ENCODE data around the gene GPS1.

Gene GPS1

GRCh38 chr17:82047914-82048570 lies 3.7 kb upstream of the GPS1 start:
- no peak for DNase-seq

- no peak for DNase-seq
Measured at GRCh38 chr17:82048571-82048971, 3.1 kb upstream of the GPS1 start.

- DNase-seq, result no peak
Measured at GRCh38 chr17:82049106-82049505, 2.6 kb upstream of the GPS1 start.

GRCh38 chr17:82049521-82049971 lies 2.2 kb upstream of the GPS1 start:
- DNase-seq, result no peak

GRCh38 chr17:82050152-82050760 lies 1.4 kb upstream of the GPS1 start:
- no peak for DNase-seq

GRCh38 chr17:82050761-82051641 lies 697 bp upstream of the GPS1 start:
- DNase-seq, result no peak

GRCh38 chr17:82052638-82053059 lies 951 bp downstream of the GPS1 start:
- DNase-seq, result no peak

GRCh38 chr17:82053130-82053529 lies 1.4 kb downstream of the GPS1 start:
- no peak for DNase-seq

- DNase-seq, result no peak
Measured at GRCh38 chr17:82053556-82054263, 2.0 kb downstream of the GPS1 start.

GRCh38 chr17:82054351-82055022 lies 2.8 kb downstream of the GPS1 start:
- no peak for DNase-seq

GRCh38 chr17:82055023-82055964 lies 3.6 kb downstream of the GPS1 start:
- no peak for DNase-seq

GRCh38 chr17:82055965-82056728 lies 4.4 kb downstream of the GPS1 start:
- DNase-seq, result no peak

GRCh38 chr17:82056729-82057621 lies 5.3 kb downstream of the GPS1 start:
- no peak for DNase-seq

GRCh38 chr17:82058230-82058854 lies 6.6 kb downstream of the GPS1 start:
- DNase-seq, result no peak

- no peak for DNase-seq
Measured at GRCh38 chr17:82058855-82059249, 7.2 kb downstream of the GPS1 start.

GRCh38 chr17:82059272-82060000 lies 7.7 kb downstream of the GPS1 start:
- no peak for DNase-seq

- no peak for DNase-seq
Measured at GRCh38 chr17:82060001-82060380, 8.3 kb downstream of the GPS1 start.

- DNase-seq, result no peak
Measured at GRCh38 chr17:82060614-82061013, 8.9 kb downstream of the GPS1 start.
